ENCODE measurements around the gene CSK.

GRCh38 chr15:74847432-74847831 lies 65.6 kb downstream of the CSK start:
- TF ChIP-seq CTCF (conservative IDR thresholded peaks at IDR 0.05) (no peak), ZFX (IDR thresholded peaks at IDR 0.05) (no peak)
